ENCODE data around the gene DKKL1. TPM values are rescaled to one million over a fixed set of nuclear protein-coding genes. Genes with fewer than 3 reads are reported as not detected.
A peak's percentile ranks its signal among the peaks of the same experiment; 100 is the strongest.

The DKKL1 gene
- total RNA-seq, 1 experiment from 2014 or later = 2.4 TPM

- ATAC-seq (no peak), DNase-seq (ENCODE audit: low spot score) (no peak)
- Mint-ChIP-seq H3K27ac (no peak overlapping the region), H3K36me3 (peaks cover 10% of the 10 kb centered on the region), H3K9me3 (peaks cover 18% of the 10 kb centered on the region), H3K4me1 (no peaks in the 10 kb centered on the region), H3K27me3 (ENCODE audit: low read depth) (peaks cover 15% of the 10 kb centered on the region), H3K4me3 (no peak overlapping the region)
- no peak for TF ChIP-seq NFYB (CRISPR knock-in tag; conservative IDR thresholded peaks at IDR 0.05; ENCODE audit: low read depth)
- TF ChIP-seq ZNF532 (CRISPR knock-in tag; IDR thresholded peaks at IDR 0.05; ENCODE audit: borderline replicate concordance) = no peak
- TF ChIP-seq NR1H2 (CRISPR knock-in tag; IDR thresholded peaks at IDR 0.05) = no peak
- no peak for TF ChIP-seq ZNF396 (CRISPR knock-in tag; IDR thresholded peaks at IDR 0.05; ENCODE audit: borderline replicate concordance)
- TF ChIP-seq JAZF1 (CRISPR knock-in tag; IDR thresholded peaks at IDR 0.05) = no peak
- TF ChIP-seq USF2 (CRISPR knock-in tag; IDR thresholded peaks at IDR 0.05) = no peak
- TF ChIP-seq GABPB1 (CRISPR knock-in tag; IDR thresholded peaks at IDR 0.05) = no peak
- no peak for TF ChIP-seq HMGXB4 (CRISPR knock-in tag; IDR thresholded peaks at IDR 0.05)
- TF ChIP-seq CBFB (CRISPR knock-in tag; IDR thresholded peaks at IDR 0.05; ENCODE audit: low read depth) = no peak
- no peak for TF ChIP-seq ZNF263 (CRISPR knock-in tag; IDR thresholded peaks at IDR 0.05; ENCODE audit: low read depth)
- TF ChIP-seq JUN (CRISPR knock-in tag; IDR thresholded peaks at IDR 0.05) = no peak
- no peak for TF ChIP-seq CTCF (IDR thresholded peaks at IDR 0.05)
- ChIA-PET POLR2A (no interaction called here), CTCF (interaction anchor here (1.2 to 1.4 kb wide), 2 partner anchors 25 to 198 kb away, joined by 4 read pairs; no protein-coding TSS in a partner anchor)
Observed at GRCh38 chr19:49326165-49326704, 37.4 kb upstream of the DKKL1 start.

GRCh38 chr19:49327878-49328544 is 35.7 kb upstream of the DKKL1 start:
- Mint-ChIP-seq H3K4me3 (no peak overlapping the region), H3K27ac (no peak overlapping the region), H3K36me3 (peaks cover 5% of the 10 kb centered on the region), H3K9me3 (peaks cover 8% of the 10 kb centered on the region), H3K4me1 (peaks cover 2% of the 10 kb centered on the region; the same call in 1 of the 2 replicates), H3K27me3 (ENCODE audit: low read depth) (peaks cover 22% of the 10 kb centered on the region)
- ChIA-PET CTCF (interaction anchor here (0.6 to 1.9 kb wide), 33 partner anchors 10 to 540 kb away, joined by 3 to 20 read pairs (median 4); partner anchors contain the start of genes DKKL1, KASH5, SLC17A7 and TEAD2), POLR2A (interaction anchor here (0.5 kb wide), 1 partner anchor 34 kb away, joined by 3 read pairs; the partner anchor contains the start of gene TEAD2)
- peak; percentile 62 for DNase-seq (ENCODE audit: low spot score)
- TF ChIP-seq STAT6 (CRISPR knock-in tag; conservative IDR thresholded peaks at IDR 0.05; ENCODE audit: low read depth) (no peak), CTCF (IDR thresholded peaks at IDR 0.05) (peak; percentile 67), PREB (CRISPR knock-in tag; IDR thresholded peaks at IDR 0.05; ENCODE audit: borderline replicate concordance) (no peak), CBFB (CRISPR knock-in tag; IDR thresholded peaks at IDR 0.05; ENCODE audit: low read depth) (no peak), ZNF512 (CRISPR knock-in tag; IDR thresholded peaks at IDR 0.05; ENCODE audit: borderline replicate concordance) (no peak)
- ATAC-seq = peak; percentile 79
